ENCODE data around the gene DIPK1C.

Gene DIPK1C

GRCh38 chr18:74457043-74457724, at the start of gene DIPK1C:
Gene DIPK1C, minus strand, starts transcription at chr18:74457308. Its CDS starts 49 bp downstream, at chr18:74457259.
- Histone ChIP-seq H3K27ac (ENCODE audit: low read depth, low read length) (no peak within 1 kb of the TSS), H3K9me2 (replicated peaks; ENCODE audit: control insufficient read depth, low read length) (no peaks in the 10 kb centered on the region), H3K4me1 (ENCODE audit: control insufficient read depth, low read length) (no peaks in the 10 kb centered on the region), H3K27me3 (ENCODE audit: control insufficient read depth, low read length) (peaks cover 18% of the 10 kb centered on the region; the same call in 1 of the 2 replicates), H4K20me1 (ENCODE audit: control insufficient read depth, insufficient read depth, low read depth, low read length) (no peaks in the 10 kb centered on the region), H3K79me2 (ENCODE audit: control insufficient read depth, low read length) (no peaks in the 10 kb centered on the region), H3K36me3 (ENCODE audit: control insufficient read depth, low read length) (no peaks in the 10 kb centered on the region), H3K9me3 (ENCODE audit: control insufficient read depth, insufficient read depth, low read length) (no peaks in the 10 kb centered on the region), H3F3A (ENCODE audit: control insufficient read depth, insufficient read depth) (no peaks in the 10 kb centered on the region), H3K4me3 (ENCODE audit: low read length) (no peak within 1 kb of the TSS), H3K4me2 (ENCODE audit: low read length) (no peak within 1 kb of the TSS)
- TF ChIP-seq CTCF (IDR thresholded peaks at IDR 0.05; ENCODE audit: low read depth, low read length, poor library complexity, severe bottlenecking) (no peak), EZH2phosphoT487 (IDR thresholded peaks at IDR 0.05; ENCODE audit: borderline replicate concordance, low read length) (no peak)

DNA sequence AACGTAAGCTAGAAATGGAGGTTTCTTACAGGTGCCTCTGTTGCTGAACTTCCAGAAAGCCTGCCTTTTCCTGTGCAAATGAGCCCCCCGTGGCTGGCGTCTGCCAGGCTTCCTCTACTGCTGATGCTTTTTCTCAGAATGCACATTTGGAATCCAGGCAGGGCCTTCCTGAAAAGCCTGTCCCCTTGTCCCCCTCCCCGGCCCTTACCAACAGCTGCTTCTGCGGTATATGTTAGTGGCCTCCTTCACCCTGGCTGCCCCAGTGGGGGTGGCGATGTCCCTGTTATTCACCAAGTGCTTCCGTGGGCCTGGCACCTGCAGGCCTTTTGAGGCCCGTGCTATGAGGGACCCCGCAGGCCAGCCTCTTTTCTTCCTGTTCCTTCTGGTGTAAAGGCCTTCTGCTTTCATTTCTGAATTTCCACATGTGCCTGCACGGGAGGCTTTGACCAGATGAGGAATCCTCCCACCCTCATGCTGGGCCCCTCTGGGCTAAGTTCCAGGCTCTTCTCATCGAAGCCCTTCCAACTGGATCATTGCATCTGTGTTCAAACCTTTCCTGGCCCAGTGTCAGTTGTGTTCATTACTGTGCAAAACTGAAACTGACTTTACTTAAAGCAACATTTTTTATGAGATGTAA, 49.5 kb upstream of the DIPK1C start:
- peaks cover 27% of the 10 kb centered on the region for H3K79me2 ChIP-seq (ENCODE audit: control insufficient read depth, low read length)
- H3K36me3 ChIP-seq (ENCODE audit: control insufficient read depth, low read length), result peaks cover 88% of the 10 kb centered on the region
- H3K9me3 ChIP-seq (ENCODE audit: control insufficient read depth, insufficient read depth, low read length), result no peaks in the 10 kb centered on the region

GRCh38 chr18:74505776-74506175, 48.7 kb upstream of the DIPK1C start:
- H4K20me1 ChIP-seq (ENCODE audit: control insufficient read depth, insufficient read depth, low read depth, low read length), result no peaks in the 10 kb centered on the region; the same call in 1 of the 2 replicates
- no peaks in the 10 kb centered on the region for H3K9me2 ChIP-seq (replicated peaks; ENCODE audit: control insufficient read depth, low read length)
- peaks cover 91% of the 10 kb centered on the region for H3K36me3 ChIP-seq (ENCODE audit: control insufficient read depth, low read length)
- H3F3A ChIP-seq (ENCODE audit: control insufficient read depth, insufficient read depth), result no peaks in the 10 kb centered on the region
- H3K27ac ChIP-seq (ENCODE audit: low read depth, low read length), result no peak overlapping the region
- TF ChIP-seq CTCF (IDR thresholded peaks at IDR 0.05; ENCODE audit: low read depth, low read length, poor library complexity, severe bottlenecking) (no peak), EZH2phosphoT487 (IDR thresholded peaks at IDR 0.05; ENCODE audit: borderline replicate concordance, low read length) (no peak)
- no peaks in the 10 kb centered on the region for H3K9me3 ChIP-seq (ENCODE audit: control insufficient read depth, insufficient read depth, low read length)
- H3K4me1 ChIP-seq (ENCODE audit: control insufficient read depth, low read length), result peaks cover 8% of the 10 kb centered on the region
- H3K4me2 ChIP-seq (ENCODE audit: low read length), result no peak overlapping the region
- H3K79me2 ChIP-seq (ENCODE audit: control insufficient read depth, low read length), result peaks cover 35% of the 10 kb centered on the region
- H3K4me3 ChIP-seq (ENCODE audit: low read length), result no peak overlapping the region
- no peaks in the 10 kb centered on the region for H3K27me3 ChIP-seq (ENCODE audit: control insufficient read depth, low read length)

More for the DNA sequence above, 49.5 kb upstream of the DIPK1C start:
- Histone ChIP-seq H3K4me3 (ENCODE audit: low read length) (no peak overlapping the region), H4K20me1 (ENCODE audit: control insufficient read depth, insufficient read depth, low read depth, low read length) (no peaks in the 10 kb centered on the region; the same call in 1 of the 2 replicates), H3K9me2 (replicated peaks; ENCODE audit: control insufficient read depth, low read length) (no peaks in the 10 kb centered on the region), H3K4me1 (ENCODE audit: control insufficient read depth, low read length) (no peaks in the 10 kb centered on the region), H3K4me2 (ENCODE audit: low read length) (no peak overlapping the region), H3K27me3 (ENCODE audit: control insufficient read depth, low read length) (no peaks in the 10 kb centered on the region), H3F3A (ENCODE audit: control insufficient read depth, insufficient read depth) (no peaks in the 10 kb centered on the region), H3K27ac (ENCODE audit: low read depth, low read length) (no peak overlapping the region)
- TF ChIP-seq CTCF (IDR thresholded peaks at IDR 0.05; ENCODE audit: low read depth, low read length, poor library complexity, severe bottlenecking) (no peak), EZH2phosphoT487 (IDR thresholded peaks at IDR 0.05; ENCODE audit: borderline replicate concordance, low read length) (no peak)

Data from DOHH2 (cell line).